Amygdala (tissue), 56 donors: ENCODE results near the gene DGKK.
"Not testable (repeated sequence)": the region's sequence is repeated elsewhere in the genome, so short reads cannot be mapped to it uniquely, and the experiment has no call there.

Experiments used
- DNase-seq, 56 donors: peaks; one replicate each; lab custom pipeline; 2025; lab: John Stamatoyannopoulos, UW

Gene DGKK

DNA sequence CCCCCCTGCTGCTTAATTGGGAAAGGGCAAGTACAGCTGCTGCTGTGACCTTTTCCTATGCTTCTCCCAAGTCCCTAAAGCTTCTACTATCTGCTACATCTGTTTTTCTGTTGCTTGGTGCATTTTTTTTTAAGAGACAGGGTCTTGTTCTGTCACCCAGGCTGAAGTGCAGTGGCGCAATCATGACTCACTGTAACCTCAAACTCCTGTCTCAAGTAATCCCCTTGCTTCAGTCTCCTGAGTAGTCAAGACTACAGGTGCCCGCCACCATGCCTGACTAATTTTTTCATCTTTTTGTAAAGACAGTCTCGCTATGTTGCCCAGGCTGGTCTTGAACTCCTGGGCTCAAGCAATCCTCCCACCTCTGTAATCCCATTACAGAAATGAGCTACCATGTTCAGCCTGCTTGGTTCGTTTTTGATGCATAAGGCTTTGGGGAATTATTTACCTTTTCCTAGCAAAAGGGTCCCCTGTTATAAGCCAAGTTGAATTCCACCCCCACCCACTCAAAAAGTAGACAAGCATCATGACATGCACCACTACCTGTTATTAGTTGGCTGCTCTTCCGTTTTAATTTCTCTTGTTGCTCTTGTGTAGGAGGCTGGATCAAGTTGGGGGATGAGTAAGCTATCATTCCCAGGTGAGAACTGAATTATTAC lies 39.6 kb downstream of the DGKK start:
- DNase-seq, result no peak

DNA sequence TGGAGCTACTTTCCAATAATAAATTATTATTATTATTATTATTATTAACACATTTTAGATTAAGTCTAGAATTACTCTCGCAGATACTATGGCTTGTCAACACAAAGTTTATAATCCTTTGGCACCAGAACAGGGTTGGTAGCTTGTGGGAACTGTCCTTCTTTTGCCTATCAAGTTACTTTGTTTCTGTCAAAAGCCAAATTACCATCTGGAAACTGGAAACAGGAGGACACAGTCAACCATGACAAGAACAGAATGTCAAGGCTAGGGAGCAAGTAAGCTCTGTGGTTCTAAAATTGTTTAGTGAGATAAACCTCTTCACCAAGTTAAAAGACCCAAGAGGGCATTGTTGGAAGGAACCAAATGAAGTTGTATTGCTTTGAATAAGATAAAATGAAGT lies 42.5 kb downstream of the DGKK start:
- DNase-seq, result no peak

DNA sequence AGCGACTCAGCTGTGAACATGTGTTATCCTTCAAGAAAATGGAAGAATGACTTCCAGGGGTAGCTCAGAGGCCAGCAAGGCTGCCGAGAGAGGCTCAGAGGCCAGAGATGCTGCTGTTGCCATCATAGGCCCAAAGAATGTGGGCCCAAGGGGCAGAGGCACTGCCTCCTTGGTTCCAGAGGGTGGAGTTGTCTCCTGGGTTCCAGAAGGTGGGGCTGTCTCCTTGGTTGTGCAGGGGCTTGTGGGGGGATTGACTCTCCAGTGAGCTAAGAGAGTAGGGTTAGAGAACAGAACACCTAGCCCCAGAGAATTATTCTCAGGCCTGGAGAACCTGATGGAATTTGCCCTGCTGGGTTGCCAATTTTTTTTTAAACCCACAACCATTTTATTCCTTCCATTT lies 62.6 kb downstream of the DGKK start:
- DNase-seq, result no peak

DNA sequence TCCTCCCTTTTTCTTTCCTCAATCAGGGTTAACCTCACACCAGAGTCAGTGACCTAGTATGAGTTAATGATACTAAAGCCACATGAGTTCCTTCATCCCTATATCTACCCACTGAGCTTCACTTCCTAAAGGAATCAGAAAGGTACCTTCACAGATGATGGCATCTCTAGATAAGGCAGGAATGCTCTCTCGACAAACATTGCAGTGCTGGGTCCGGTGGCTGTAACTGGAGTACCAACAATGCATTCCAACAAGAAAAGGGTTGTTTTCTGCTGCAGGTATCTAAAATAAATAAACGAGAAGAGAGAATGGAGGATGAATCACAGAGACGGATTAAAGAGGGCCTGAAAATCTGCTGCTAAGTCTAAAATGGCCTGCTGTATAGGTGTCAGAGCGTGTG lies 66.7 kb downstream of the DGKK start:
- DNase-seq, result no peak

DNA sequence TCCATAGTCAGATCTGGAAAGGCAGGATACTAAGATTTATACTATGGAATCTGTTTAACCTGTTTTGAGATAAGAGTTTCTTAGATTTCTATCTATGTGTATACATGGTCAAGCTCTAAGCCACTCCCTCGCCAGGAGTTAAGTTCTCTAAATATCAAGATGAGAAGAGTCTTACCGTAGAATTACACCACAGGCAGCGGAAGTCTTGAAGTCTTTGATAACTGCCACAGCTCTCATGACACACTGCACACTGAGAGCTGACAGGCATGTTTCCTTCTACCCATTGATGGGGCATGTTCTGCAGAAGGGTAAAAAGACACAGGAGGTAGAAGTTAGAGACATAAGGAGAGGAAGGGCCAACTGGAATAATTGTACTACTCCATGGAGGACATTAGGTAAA lies 67.7 kb downstream of the DGKK start:
- no peak for DNase-seq

DNA sequence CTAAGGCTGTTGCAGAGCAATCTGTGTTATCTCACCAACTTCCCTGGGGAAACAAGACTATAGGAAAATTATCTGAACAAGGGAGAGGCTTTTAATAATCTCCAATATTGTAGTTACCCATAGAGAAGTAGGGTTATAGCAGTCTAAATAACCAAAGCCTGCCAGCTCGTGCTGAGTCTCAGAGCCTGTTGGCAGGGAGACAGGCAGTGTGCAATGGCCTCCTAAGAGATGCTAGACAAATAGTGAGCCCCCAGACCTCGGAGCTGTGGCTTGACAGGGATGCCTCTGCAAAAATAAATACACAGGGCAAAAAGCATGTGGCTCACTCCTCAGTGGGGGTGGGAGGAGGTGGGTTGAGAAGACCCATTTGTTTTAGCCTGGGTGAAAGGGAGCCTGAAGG lies 76.7 kb downstream of the DGKK start:
- no peak for DNase-seq

DNA sequence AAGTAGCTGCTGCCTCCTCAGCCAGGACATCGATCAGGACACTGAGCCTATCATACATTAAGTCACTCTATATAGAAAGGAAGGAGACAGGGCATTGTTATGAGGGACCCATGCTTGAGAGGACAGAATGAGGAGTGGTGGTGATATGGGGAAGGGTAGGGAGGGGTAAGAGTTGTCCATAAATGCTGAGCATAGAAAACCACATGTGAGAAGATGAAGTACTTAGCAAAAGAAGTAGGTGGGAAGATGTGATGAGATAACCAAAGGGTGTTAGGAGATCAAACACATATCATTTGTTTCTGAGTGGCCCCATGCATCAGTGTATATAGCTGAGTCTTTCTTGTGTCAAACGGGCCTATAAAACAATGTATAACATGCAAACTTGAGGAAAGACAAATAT lies 84.1 kb downstream of the DGKK start:
- no peak for DNase-seq

DNA sequence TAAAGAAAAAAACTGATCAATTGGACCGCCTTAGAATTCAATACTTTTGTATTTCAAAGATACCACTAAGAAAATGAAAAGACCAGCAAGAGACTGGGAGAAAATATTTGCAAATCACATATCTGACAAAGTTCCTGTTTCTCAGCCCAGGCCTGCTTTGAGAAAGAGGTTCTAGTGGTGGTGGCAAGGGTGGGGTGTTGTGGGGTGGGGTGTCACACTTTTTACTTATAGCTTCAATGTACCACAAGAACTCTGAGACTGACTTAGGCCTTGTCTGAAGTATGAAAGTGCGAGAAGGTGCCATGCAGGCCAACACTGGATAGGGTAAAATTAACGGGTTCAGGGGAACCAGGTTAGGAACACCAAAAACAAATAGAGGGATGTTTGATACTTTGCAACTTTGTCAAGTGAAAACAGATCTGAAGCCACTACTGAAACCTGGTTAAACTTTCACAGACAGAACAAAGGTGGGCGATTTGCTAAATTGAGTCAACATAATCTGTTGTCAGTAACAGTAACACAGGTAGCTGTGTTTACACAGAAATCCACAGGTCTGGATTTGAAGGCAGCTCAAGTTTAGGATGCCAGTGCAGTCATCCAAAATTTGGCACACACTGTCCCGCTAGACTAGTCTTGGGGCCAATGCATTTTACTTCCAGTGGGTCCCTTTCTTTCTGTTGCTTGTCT lies 88.8 kb downstream of the DGKK start:
- no peak for DNase-seq

DNA sequence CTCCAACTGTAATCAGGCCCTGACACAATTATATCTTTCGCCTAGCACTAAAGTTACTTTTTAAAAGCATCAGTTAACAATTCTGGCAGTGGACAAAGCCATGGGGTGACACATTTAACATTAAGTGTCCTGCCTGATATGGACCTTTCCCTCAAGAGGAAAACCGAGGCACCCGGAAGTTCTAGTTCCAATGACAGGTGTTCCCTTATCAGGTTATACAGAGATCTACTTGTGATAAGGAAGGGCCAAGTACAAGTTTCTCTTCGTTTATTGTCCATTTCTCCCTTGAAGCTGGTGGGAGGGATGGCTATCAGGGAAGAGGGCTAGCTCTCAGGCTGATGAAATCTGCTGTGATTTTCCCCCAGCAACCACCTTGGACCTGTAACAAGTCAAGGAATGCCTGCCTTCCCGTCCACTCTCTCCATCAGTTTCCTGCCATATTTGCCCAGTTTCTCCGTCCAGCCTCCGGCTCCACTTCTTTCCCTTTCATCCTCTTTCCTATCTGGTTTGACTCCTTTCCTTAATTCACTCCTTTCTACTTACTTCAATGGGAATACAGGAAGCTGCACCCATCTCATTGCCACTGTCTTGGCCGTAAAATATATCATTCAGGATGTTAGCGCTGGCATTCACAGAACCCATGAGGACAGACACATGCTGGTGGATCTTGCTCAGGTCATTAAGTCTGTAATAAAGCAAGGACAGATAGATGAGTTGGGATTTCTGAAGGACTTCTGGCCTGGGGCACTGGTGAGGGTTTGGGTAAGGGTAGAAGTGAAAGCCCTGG lies 95.0 kb downstream of the DGKK start:
- DNase-seq, result no peak

DNA sequence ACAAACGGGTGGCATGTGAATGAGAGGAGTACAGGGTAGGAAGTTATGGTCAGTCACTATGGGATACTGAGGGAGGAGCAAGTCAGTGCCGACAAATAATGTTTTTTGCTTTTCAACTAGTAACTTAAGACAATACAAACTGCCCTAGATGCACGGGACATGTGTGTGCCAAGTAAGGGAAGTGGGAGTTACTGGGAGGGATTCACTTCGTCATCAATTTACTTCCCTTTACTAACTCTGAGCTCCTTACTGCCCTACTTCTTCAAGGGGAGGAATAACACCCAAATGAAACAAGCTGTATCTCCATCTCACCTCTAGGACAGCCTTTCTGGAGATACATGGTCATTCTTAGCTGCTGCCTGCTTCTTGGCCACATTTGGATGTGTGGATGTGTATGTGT lies 97.7 kb downstream of the DGKK start:
- no peak for DNase-seq

DNA sequence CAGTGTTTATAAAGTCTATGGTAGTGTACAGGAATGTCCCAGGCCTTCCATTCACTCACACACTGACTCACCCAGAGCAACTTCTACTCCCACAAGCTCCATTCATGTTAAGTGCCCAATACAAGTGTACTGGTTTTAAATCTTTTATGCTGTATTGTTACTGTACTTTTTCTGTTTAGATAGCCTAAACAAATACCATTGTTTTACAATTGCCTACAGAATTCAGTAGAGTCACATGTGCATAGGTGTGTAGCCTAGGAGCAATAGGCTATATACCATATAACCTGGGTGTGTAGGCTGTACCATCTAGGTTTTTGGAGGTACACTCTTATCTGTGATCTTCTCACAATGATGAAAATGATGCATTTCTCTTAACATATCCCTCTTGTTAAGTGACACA lies 126.7 kb downstream of the DGKK start:
- DNase-seq, result no peak

DNA sequence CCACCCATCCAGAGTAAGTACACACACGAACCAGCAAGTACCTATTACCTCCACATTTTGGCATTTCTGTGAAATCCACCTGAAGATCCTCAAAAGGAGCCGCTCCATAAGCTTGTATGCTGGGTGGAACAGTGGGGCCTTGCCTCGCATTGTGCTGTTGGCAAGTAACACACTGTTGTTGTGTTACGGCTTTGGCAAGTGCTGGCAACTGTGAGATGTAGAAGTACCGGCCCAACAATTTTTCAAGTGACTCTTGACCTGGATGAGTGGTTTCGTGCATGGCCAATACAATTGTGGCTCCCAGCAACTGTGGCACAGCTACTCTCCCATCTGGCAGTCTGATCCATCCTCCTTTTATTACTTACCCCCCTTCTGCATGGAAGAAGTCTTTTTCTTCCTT lies 137.3 kb downstream of the DGKK start:
- DNase-seq, result no peak

DNA sequence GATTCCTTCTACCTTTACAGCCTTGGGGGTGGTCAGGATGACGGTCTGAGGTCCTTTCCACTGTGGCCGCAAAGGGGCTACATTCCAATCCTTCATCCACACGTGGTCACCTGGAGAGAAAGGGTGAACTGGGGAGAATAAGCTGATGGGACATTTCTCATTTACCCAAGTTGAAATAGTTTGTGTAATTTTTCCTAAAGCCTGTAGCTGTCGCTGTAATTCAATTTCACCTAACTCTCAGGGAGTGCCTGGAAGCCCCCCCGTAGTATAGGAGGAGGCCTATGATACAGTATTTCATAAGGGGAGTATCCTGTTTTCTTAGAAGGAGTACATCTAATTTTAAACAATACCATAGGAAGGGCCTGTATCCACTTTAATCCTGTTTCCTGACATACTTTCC lies 138.0 kb downstream of the DGKK start:
- not testable (repeated sequence) for DNase-seq

DNA sequence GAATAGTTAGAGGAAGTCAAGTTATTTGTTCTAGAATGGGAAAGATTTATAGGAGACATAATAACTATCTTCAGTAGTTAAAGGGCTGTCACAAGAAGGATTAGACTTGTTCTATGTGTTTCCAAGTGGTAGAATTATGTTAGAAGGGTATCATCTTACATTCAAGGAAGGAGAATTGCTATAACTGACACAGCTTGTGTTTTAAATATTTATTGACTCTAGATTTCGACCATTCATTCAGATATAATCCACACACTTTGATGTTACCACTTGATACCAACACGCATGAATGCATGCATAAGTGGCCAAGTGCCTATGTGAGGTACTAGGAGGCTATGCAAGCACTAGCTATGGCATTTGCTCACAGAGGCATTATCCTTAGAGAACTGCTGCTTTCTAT lies 143.4 kb downstream of the DGKK start:
- no peak for DNase-seq
